ENCODE results near the gene EXOC4.
"Not testable (repeated sequence)": the region's sequence is repeated elsewhere in the genome, so short reads cannot be mapped to it uniquely, and the experiment has no call there.

Gene EXOC4

DNA sequence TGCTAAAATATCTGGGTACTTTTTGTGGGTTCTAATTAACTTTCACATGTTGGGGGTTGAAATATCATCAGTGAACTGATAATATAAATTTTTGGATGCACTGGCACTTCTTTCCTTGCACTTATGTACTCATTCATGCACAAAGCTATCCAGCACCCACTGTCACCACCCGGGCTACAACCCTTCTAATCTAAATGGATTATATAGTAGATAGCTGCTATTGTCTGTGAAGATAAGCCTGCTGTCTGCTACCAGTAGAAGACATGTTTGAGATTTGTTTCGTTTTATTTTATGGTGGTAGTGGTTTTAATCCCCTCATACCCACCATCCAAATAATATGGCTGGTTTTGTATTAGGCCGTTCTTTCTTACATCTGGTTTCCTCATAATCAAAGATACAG, 520.7 kb downstream of the EXOC4 start:
- DNase-seq = no peak

DNA sequence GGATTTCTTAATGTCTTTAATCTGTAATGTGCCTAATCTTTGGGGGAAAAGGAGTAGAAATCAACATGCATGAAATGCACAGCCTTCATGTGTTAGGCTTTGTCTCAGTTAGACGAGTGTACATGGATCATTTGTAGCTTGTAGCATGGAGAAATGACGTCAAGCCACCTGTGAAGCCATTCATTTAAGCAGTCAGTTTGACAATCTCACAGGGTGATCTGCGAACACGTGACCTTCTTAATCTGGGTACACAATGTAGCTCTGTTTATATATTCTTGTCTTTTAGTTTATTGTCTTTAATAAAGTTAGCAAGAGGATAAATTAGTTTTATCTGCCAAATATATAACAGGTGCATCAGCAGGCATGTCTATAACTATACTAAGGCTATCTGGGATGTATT, 522.3 kb downstream of the EXOC4 start:
- DNase-seq = no peak

DNA sequence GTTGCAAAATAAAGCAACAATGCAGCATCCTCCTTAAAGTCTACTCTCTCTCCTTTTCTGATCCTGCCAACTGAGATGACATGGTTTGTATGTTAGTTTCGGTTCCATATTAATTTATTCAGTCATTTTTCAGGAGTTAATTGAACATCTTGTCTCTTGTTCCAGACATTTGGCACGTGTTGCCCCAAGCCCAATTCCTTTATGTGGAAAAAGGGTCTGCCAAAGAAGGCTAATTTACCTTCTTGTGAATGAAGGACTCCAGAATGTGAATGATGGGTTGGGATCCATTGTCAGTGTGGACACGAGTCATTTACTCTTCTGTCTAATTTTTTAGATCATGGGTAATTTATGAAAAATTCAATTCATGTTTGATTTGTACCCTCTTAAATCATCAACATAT, 523.4 kb downstream of the EXOC4 start:
- no peak for DNase-seq

GRCh38 chr7:133777701-133778100, 524.8 kb downstream of the EXOC4 start:
- DNase-seq = no peak

GRCh38 chr7:133778472-133778871, 525.6 kb downstream of the EXOC4 start:
- no peak for DNase-seq

GRCh38 chr7:133779538-133779937, 526.7 kb downstream of the EXOC4 start:
- DNase-seq = not testable (repeated sequence)

DNA sequence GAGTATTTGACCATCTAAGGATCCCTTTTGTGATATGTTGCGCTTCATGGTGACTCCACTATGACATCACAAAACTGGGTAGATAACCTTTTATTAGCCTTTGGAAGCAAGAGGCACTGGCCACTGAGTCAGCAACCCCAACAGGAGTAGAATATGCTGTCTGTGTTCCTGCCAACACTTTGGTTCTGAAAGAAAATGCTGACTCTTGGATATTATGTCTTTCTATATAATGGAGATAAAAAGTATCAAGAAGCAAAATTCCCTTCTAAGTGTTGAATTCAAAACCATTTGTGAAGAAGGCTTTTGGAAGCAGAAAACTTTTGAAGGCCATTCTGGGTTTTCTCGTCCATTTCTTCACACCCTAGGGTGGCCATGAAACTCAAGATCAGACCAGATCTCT, 528.0 kb downstream of the EXOC4 start:
- DNase-seq = no peak

DNA sequence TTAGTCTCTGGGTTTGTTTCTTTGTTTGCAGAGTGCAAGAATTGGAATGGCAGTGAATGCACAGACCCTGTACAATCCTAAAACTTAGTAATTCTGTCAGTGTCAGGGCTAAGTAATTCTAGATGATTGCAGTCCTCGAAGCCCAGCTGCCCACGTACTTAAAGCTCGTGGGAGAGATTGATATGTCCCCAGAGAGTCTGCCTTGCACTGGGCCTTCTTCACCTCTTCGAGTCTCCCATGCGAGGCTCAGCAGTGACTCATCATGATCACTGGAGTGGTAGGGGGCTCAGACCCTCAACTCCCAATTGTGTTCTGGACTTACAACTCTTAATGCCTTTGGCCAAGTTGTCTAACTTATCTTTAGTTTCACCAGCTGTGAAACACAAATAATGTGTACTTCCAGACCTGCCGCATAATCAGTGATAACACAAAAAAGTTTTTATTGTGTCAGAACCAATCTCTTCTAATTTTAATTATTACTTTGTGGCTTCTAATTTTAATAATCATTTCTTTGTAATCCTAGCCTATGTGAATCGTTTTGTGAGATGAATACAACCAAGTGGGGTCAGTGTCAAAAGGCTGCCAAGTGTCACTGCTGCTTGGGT, 528.7 kb downstream of the EXOC4 start:
- no peak for DNase-seq

DNA sequence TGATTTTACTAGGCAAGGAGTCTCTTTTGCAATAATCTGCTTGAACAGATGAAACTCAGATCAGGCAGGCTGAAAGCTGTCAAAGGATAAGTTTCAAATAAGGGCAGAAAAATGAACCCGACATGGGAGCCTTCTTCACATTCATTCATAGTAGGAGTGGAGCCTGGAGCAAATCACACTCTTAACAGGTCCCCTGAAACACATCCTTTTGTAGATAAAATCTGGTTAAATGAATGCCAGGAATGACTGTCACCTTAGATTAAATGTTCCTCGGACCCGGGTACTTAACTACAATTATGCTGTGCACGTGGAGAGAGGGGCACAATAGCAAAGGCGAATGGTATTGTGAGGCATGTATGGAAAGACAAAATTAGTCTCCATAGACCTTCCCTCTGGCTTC, 529.6 kb downstream of the EXOC4 start:
- no peak for DNase-seq

DNA sequence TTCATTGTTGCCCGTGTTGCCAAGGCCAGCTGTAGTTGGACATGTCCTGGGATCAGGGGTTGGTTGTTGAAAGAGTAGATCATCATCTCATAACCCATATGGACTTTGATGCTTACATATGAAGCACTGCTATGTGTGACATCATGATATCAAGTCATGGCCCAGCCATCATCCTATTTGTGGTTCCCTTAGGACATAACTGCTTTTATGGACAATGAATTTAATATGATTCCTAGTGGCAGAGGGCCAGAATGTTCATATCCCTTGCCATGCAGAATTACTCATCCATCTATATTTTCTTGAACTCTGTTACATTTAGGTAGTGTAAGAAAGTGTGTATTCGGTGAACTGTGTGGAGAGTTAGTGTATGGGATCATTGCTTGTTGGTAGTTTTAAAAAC, 530.4 kb downstream of the EXOC4 start:
- DNase-seq = no peak

DNA sequence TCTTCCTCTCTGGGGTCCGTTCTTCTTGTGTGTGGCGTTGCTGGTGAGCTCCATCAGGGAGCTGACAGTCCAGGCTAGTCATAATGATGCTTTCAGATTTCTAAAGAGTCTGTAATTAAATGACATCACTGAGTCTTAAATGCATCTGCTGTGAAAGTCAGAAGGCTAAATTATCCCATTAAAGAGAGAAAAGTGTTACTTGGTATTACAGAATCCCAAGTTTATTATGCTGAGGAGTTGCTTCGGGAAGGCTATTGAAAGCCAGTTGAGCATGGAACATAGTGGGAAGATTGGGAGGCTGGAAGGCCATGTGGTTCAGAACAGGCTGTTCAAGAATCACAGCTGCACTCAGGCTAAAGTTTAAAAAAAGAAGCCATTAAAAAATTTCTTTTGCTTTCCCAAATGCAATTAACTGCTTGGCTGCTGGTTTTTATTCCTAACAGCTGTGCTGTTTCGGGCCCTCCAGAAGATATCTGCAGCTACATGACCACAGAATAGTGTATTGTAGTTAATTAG, 531.7 kb downstream of the EXOC4 start:
- no peak for DNase-seq

DNA sequence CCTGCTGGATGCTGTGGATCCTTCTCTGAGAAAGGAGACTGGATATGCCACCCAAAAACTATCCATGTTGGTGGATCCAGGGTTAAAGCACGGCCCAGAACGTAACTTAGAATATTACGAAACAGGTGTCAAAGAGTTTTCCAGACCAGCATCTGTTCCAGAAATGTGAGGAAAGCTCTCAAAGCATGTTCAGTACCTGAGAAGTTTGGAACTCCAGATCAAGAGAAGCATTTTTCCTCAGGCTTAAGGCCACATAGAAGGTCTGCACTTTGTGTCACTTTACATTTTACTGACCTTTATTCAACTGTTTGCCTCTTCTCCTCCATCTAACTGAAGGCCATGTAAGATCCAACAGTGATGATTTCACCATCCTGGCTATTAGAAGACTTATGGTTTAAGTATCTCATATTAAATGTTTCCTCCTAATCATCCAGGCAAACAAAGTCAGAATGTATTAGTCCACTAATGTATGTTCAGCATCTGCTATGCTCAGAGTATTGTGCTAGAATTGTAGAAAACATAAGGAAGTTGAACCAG, 533.6 kb downstream of the EXOC4 start:
- no peak for DNase-seq

- DNase-seq = no peak
Observed at GRCh38 chr7:133789974-133790373, 537.1 kb downstream of the EXOC4 start.

- DNase-seq = no peak
Observed at GRCh38 chr7:133790911-133791310, 538.0 kb downstream of the EXOC4 start.

- no peak for DNase-seq
Observed at GRCh38 chr7:133794479-133794878, 541.6 kb downstream of the EXOC4 start.

GRCh38 chr7:133795068-133795665, 542.3 kb downstream of the EXOC4 start:
- no peak for DNase-seq

GRCh38 chr7:133796782-133797745, 544.2 kb downstream of the EXOC4 start:
- DNase-seq = no peak

DNA sequence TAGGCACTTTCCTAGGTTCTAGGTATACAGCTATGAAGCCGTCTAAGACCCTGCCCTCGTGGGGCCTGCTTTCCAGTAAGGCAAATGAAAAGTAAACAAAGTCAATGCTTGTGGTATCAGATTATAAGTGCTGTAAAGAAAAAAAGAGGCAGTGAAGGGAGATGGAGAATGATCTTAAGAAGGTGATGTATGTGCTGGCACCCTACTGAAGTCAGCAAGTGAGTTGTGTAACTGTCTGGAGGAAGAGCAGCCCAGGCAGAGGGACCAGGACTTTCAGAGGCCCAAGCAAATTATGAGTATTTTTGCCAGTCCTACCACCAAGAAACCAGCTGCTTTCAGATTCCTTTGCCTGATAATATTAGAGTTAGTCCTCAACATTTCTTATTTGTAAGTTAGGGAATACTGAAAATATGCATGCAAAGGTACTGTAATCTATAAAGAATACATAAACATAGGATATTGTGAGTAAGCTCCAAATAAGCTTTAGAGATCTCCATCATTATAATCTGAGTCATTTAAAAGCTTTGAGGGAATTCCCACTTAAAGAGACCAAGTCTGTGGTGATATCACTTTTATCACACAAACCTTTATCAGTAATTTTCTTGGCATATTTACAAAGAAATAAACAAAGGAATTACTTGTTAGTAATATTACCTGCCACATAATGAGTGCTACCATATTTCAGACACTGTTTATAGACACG, 545.1 kb downstream of the EXOC4 start:
- no peak for DNase-seq

GRCh38 chr7:133801341-133801740, 548.5 kb downstream of the EXOC4 start:
- no peak for DNase-seq

GRCh38 chr7:133804127-133804526, 551.2 kb downstream of the EXOC4 start:
- no peak for DNase-seq

GRCh38 chr7:133805426-133805825, 552.5 kb downstream of the EXOC4 start:
- DNase-seq = no peak

DNA sequence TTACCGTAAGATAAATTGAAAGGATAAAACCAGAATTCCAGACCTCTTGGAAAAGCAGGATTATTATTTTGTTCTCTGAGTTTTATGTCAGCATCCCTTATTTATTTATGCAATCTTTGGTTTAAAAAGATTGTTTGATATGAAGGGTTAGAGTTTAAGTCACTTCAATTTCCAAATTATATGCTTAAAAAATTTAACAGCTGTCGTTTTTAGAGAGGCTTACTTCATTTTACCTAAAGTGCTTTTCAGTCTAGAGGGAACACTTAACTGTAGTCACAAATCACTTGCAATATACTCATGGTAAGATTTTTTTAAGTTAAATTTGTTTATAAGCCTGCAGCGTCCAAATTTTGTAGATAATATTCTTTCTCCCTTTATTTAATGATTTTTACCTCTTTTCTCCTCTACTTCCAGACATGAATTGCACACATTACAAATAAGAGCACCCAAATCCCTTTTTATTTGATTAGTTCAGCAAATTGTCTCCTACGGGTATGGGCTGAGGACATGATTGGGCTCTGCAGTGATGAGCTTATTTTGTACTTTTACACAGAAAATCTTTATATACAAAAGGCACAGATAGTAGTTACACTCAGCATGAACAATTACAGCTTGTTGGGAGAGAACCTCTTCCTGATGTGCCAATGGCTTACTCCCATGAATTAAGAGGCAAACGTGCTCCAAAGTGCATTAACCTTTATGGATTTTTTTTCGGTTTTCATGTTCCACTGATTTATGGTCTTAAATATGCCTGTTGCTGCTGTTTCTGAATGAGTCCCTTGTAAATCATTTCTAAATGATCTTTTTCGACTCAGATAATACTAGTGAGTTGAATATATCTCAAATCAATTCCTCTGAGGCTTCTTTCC, 555.0 kb downstream of the EXOC4 start:
- peak; percentile 67 for DNase-seq

Data from NCI-H2081 treated with DMSO at 0.1 percent for 48 hours (cell line).